IPS DF 6.9 (cell line): ENCODE results near the gene EPB42.

Experiments
- DNase-seq: peaks from one replicate; pipeline ENCODE4 v3.0.0-alpha.2; 2013; ENCODE audit warnings: low read depth, low spot score
- H3K27ac ChIP-seq: one replicate; pipeline ENCODE4 v1.5.1; 2013; ENCODE audit warnings: low read length, control low read depth
- H3K27me3 ChIP-seq: 2 replicates; pipeline ENCODE4 v1.6.1; 2013; ENCODE audit warnings: mild to moderate bottlenecking, low read length; ENCODE audit not compliant: control insufficient read depth, insufficient read depth
- H3K36me3 ChIP-seq: 2 replicates; pipeline ENCODE4 v1.6.1; 2013; ENCODE audit warnings: low read length; ENCODE audit not compliant: control insufficient read depth, insufficient read depth
- H3K4me1 ChIP-seq: 2 replicates; pipeline ENCODE4 v1.6.1; 2013; ENCODE audit warnings: low read length; ENCODE audit not compliant: control insufficient read depth, insufficient read depth
- H3K4me3 ChIP-seq: 2 replicates; pipeline ENCODE4 v1.5.1; 2013; ENCODE audit warnings: mild to moderate bottlenecking, low read length
- H3K9me3 ChIP-seq: 2 replicates; pipeline ENCODE4 v1.6.1; 2013; ENCODE audit warnings: low read length, inconsistent platforms; ENCODE audit not compliant: control insufficient read depth, insufficient read depth
- WGBS: extraction: QIAGEN DNeasy Blood & Tissue Kit; methylation state at CpG from one replicate; pipeline ENCODE4 v1.1.7; 2013; ENCODE audit warnings: mixed read lengths, missing lambda C conversion rate; ENCODE audit not compliant: insufficient read length, insufficient coverage; 5-methylcytosine and 5-hydroxymethylcytosine counted together

Gene EPB42

GRCh38 chr15:43220991-43221403, at the start of gene EPB42:
Gene EPB42 (minus strand): TSS chr15:43221018. CDS start chr15:43220825, 193 bp downstream.
- no peak for DNase-seq
- no peaks in the 10 kb centered on the region for H3K9me3 ChIP-seq
- 100% methylated on average over 1 of the region's 3 CpGs for WGBS
- no peak within 1 kb of the TSS for H3K27ac ChIP-seq
- no peaks in the 10 kb centered on the region for H3K36me3 ChIP-seq
- H3K27me3 ChIP-seq: no peaks in the 10 kb centered on the region
- no peaks in the 10 kb centered on the region; the same call in 1 of the 2 replicates for H3K4me1 ChIP-seq
- H3K4me3 ChIP-seq: no peak within 1 kb of the TSS

DNA sequence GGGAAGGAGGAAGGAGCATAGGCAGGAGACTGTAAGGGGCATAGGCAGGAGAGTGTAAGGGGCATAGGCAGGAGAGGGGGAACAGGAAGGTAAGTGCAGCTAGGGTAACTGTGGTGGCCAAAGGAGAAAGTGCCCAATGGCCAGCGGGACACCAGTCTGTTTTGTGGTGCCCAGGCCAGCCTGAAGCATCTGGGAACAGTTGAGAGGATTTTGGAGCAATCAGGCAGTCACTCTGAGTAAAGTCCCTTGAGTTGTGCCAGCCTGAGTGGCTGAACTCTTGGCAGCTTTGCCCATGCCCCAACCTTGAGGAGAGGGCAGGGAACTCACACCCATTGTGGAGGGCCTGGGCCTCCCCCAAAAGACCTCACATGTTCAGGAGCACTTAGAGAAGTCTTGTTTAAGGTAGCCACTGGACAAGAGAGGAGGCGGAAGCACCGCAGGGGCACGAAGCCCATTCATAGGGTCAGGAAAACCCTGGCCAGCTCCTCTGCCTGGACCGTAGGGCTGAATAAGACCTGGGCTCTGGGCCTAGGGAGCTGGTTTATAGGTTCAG, 49.4 kb upstream of the EPB42 start:
- H3K9me3 ChIP-seq: no peaks in the 10 kb centered on the region
- no peak overlapping the region for H3K4me3 ChIP-seq
- H3K27me3 ChIP-seq: no peaks in the 10 kb centered on the region
- H3K27ac ChIP-seq: no peak overlapping the region
- DNase-seq: no peak
- H3K4me1 ChIP-seq: no peaks in the 10 kb centered on the region
- WGBS: no CpG with 5 or more reads among the region's 5 CpGs
- no peaks in the 10 kb centered on the region for H3K36me3 ChIP-seq

GRCh38 chr15:43268111-43269105, 47.6 kb upstream of the EPB42 start:
- DNase-seq: peak; percentile 13
- no CpG with 5 or more reads among the region's 11 CpGs for WGBS
- H3K9me3 ChIP-seq: no peaks in the 10 kb centered on the region
- no peak overlapping the region for H3K4me3 ChIP-seq
- H3K27ac ChIP-seq: no peak overlapping the region
- H3K4me1 ChIP-seq: no peaks in the 10 kb centered on the region
- H3K36me3 ChIP-seq: no peaks in the 10 kb centered on the region
- H3K27me3 ChIP-seq: no peaks in the 10 kb centered on the region

- no peak overlapping the region for H3K4me3 ChIP-seq
- 100% methylated on average over 1 of the region's 2 CpGs for WGBS
- no peak overlapping the region for H3K27ac ChIP-seq
- no peaks in the 10 kb centered on the region for H3K36me3 ChIP-seq
- no peaks in the 10 kb centered on the region for H3K4me1 ChIP-seq
- no peaks in the 10 kb centered on the region for H3K9me3 ChIP-seq
- no peak for DNase-seq
- no peaks in the 10 kb centered on the region for H3K27me3 ChIP-seq
Observed at GRCh38 chr15:43267439-43267838, 46.6 kb upstream of the EPB42 start.

GRCh38 chr15:43266834-43267233, 46.0 kb upstream of the EPB42 start, which contains the start of gene TGM5:
Gene TGM5 (minus strand): TSS chr15:43266928. CDS start chr15:43266849, 79 bp downstream.
- no peaks in the 10 kb centered on the region for H3K4me1 ChIP-seq
- H3K27me3 ChIP-seq: no peaks in the 10 kb centered on the region
- no peak within 1 kb of the TSS for H3K4me3 ChIP-seq
- H3K36me3 ChIP-seq: no peaks in the 10 kb centered on the region
- DNase-seq: no peak
- no peaks in the 10 kb centered on the region for H3K9me3 ChIP-seq
- no peak within 1 kb of the TSS for H3K27ac ChIP-seq
- WGBS: no CpG with 5 or more reads among the region's 8 CpGs

DNA sequence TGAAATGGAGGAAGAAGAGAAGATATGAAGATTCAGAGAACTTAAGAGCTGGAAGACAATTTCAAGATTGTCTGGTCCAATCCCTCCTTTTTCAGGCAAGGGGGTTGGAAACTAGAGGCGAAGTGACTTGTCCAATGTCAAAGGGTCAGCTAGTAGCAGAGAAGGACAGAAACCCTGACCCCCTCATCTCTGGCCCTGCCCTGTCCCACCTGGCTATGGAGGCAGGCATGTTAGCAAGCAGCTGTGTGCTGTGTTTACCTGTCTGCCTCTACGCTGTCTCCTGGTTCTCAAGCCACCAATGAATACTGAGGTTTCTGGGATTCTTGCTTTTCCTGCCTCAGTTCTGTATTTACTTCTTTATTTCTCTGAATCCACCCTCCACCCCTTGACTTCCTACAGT, 45.6 kb upstream of the EPB42 start:
- H3K4me3 ChIP-seq: no peak overlapping the region
- DNase-seq: no peak
- H3K4me1 ChIP-seq: no peaks in the 10 kb centered on the region
- H3K27ac ChIP-seq: no peak overlapping the region
- H3K27me3 ChIP-seq: no peaks in the 10 kb centered on the region
- H3K9me3 ChIP-seq: no peaks in the 10 kb centered on the region
- no peaks in the 10 kb centered on the region for H3K36me3 ChIP-seq
- WGBS: no CpG with 5 or more reads among the region's 2 CpGs

GRCh38 chr15:43260011-43260615, 39.3 kb upstream of the EPB42 start:
- no CpG with 5 or more reads among the region's 19 CpGs for WGBS
- DNase-seq: no peak
- Histone ChIP-seq H3K9me3 (no peaks in the 10 kb centered on the region), H3K4me1 (no peaks in the 10 kb centered on the region), H3K27me3 (no peaks in the 10 kb centered on the region), H3K36me3 (no peaks in the 10 kb centered on the region), H3K27ac (no peak overlapping the region), H3K4me3 (no peak overlapping the region)

GRCh38 chr15:43258781-43259180, 38.0 kb upstream of the EPB42 start:
- H3K27me3 ChIP-seq: no peaks in the 10 kb centered on the region
- no peak overlapping the region for H3K4me3 ChIP-seq
- H3K36me3 ChIP-seq: no peaks in the 10 kb centered on the region
- DNase-seq: no peak
- WGBS: no CpG with 5 or more reads among the region's 8 CpGs
- H3K9me3 ChIP-seq: no peaks in the 10 kb centered on the region
- no peak overlapping the region for H3K27ac ChIP-seq
- no peaks in the 10 kb centered on the region for H3K4me1 ChIP-seq

DNA sequence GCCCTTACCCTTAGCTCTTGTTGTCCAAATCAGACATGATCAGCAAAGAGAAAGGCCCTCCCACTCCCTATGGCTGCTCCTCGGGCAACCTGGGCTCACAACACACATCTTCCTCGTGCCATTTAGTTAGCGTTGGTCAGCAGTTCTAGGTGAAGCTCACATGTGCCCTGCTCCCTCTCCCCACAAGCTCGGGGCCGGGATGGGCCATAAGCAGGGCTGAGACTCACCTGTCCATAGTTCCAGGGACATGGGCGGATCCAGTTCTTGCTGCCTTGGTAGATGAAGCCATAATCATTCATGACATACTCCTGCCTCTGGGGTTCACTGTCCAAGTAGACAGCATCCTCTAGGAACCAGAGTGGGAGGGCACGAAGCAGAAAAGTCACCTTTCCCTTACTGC, 35.5 kb upstream of the EPB42 start:
- Histone ChIP-seq H3K4me1 (no peaks in the 10 kb centered on the region), H3K36me3 (no peaks in the 10 kb centered on the region), H3K4me3 (no peak overlapping the region), H3K27ac (no peak overlapping the region), H3K27me3 (no peaks in the 10 kb centered on the region), H3K9me3 (no peaks in the 10 kb centered on the region)
- WGBS: no CpG with 5 or more reads among the region's 7 CpGs
- no peak for DNase-seq

- WGBS: no CpG with 5 or more reads among the region's 2 CpGs
- H3K36me3 ChIP-seq: no peaks in the 10 kb centered on the region
- H3K27me3 ChIP-seq: no peaks in the 10 kb centered on the region
- DNase-seq: no peak
- H3K27ac ChIP-seq: no peak overlapping the region
- no peak overlapping the region for H3K4me3 ChIP-seq
- H3K9me3 ChIP-seq: no peaks in the 10 kb centered on the region
- H3K4me1 ChIP-seq: no peaks in the 10 kb centered on the region
Observed at GRCh38 chr15:43255376-43255775, 34.6 kb upstream of the EPB42 start.
